ENCODE results near the gene CHRNA4.

The CHRNA4 gene

DNA sequence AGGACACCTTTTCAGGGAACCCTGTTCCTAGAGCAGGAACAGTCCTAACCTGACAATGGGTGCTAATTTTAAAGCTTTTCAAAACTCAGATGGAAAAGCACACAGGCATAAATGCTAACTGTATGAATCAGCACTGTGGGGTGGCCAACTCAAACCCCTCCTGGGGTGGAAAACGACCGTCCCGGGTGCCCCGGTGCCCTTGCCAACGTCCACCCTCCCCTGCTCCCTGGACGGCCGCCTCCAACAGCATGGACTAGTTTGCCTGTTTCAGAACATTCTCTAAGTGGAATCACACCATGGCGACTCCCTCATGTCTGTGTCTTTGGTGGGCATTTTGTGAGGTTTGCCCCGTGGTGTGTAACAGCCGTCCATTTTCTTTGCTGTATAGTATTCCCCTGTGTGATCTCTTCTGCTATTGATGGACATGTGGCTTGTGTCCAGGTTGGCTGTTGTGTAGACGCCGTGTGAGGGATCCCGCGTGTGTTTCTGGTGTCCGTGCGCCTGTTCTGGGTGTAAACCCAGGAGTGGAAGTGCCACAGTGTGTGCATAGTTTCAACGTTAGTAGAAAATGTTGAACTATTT, 62.3 kb downstream of the CHRNA4 start:
- TF ChIP-seq, protein P1, sequence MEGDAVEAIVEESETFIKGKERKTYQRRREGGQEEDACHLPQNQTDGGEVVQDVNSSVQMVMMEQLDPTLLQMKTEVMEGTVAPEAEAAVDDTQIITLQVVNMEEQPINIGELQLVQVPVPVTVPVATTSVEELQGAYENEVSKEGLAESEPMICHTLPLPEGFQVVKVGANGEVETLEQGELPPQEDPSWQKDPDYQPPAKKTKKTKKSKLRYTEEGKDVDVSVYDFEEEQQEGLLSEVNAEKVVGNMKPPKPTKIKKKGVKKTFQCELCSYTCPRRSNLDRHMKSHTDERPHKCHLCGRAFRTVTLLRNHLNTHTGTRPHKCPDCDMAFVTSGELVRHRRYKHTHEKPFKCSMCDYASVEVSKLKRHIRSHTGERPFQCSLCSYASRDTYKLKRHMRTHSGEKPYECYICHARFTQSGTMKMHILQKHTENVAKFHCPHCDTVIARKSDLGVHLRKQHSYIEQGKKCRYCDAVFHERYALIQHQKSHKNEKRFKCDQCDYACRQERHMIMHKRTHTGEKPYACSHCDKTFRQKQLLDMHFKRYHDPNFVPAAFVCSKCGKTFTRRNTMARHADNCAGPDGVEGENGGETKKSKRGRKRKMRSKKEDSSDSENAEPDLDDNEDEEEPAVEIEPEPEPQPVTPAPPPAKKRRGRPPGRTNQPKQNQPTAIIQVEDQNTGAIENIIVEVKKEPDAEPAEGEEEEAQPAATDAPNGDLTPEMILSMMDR (IDR thresholded peaks at IDR 0.05; ENCODE audit: extremely low read depth, insufficient read depth, missing control alignments), result no peak
- no peak for DNase-seq (ENCODE audit: low spot score)
- in situ Hi-C loops (cut with MboI; ENCODE audit: low pct_unique_long_range_greater_than_20kb, low sequenced_read_pairs, unreplicated experiment), result no loop called here

DNA sequence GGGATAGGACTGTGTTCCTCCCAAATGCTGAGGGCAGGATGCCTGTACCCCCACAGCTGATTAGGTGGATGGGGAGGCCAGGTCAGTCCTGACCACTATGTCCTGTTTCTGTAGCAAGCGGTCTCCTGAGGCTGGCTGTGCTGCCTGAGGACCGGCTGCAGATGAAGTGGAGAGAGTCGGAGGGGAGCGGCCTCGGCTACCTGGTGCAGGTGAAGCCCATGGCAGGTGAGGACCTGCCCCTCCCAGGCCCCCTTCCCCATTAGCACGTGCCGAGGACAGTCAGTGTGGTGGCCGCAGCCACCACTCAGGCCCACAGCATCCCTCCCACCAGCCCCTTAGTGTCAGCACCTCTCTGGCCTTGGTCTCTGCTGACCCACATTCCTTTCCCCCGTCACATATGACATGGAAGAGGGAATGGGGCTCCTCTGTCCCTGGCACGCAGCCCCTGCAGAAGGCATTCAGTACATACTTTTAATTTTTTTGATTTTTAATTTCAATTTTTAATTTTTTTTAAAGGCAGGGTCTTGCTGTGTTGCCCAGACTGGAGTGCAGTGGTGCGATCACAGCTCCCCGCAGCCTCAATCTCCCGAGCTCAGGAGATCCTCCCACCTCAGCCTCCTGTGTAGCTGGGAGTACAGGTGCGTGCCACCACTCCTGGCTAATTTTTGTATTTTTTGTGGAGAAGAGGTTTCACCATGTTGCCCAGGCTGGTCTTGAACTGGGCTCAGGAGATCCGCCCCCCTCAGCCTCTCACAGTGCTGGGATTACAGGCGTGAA, 63.2 kb downstream of the CHRNA4 start:
- in situ Hi-C loops (cut with MboI; ENCODE audit: low pct_unique_long_range_greater_than_20kb, low sequenced_read_pairs, unreplicated experiment), result no loop called here
- TF ChIP-seq, protein P1 (IDR thresholded peaks at IDR 0.05; ENCODE audit: extremely low read depth, insufficient read depth, missing control alignments), result no peak
- DNase-seq (ENCODE audit: low spot score), result no peak

DNA sequence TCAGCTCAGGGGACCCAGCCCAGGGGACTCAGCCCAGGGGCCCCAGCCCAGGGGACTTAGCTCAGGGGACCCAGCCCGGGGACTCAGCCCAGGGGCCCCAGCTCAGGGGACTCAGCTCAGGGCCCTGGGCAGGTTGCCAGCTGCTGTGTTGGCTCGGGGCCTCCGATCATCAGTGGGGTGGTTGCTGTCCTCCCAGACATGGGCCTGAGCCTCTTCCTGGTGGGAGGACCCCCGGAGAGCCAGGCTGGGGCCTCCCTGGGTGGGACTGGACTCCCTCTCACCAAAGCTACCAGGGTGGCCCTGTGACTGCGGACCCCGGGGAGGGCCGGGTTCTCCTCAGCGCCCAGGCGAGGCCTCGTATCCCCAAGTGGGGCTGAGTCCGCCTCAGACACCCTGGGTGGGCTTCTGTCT, 63.8 kb downstream of the CHRNA4 start:
- no peak for DNase-seq (ENCODE audit: low spot score)
- TF ChIP-seq, protein P1 (IDR thresholded peaks at IDR 0.05; ENCODE audit: extremely low read depth, insufficient read depth, missing control alignments), result no peak
- in situ Hi-C loops (cut with MboI; ENCODE audit: low pct_unique_long_range_greater_than_20kb, low sequenced_read_pairs, unreplicated experiment), result no loop called here

DNA sequence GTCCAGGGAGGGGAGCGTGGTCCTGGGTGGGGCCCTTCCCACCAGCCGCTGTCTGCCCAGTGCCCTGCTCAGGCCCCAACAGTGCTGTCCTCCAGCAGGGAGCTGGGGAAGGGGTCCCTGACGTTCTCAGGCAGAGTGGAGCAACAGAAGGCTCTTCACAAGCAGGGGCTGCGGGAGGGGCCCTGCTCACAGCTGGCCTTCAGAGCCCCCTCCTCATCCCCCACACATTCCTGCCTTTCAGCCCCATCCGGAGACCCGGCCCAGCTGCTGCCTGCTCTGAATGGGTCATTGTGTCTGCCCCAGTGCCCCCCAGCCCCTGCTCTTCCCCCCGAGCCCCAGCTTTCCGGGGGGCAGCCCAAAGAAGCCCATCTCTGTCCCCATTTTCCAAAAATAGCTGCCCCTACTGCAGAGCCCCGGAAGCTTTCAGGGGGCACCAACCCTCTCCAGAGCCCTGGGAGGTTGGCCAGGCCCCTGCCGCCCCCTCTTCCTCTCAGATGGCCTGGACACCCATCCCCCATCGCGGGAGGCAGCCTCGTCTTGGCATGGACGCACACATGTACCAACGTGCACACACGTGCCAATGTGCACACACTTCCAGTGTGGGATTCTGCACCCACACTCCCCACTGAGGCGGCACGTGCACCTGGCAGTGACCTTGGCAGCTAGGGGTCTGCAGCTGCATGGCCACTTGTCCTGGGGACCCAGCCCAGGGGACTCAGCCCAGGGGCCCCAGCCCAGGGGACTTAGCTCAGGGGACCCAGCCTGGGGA, 64.4 kb downstream of the CHRNA4 start:
- TF ChIP-seq, protein P1 (IDR thresholded peaks at IDR 0.05; ENCODE audit: extremely low read depth, insufficient read depth, missing control alignments), result no peak
- in situ Hi-C loops (cut with MboI; ENCODE audit: low pct_unique_long_range_greater_than_20kb, low sequenced_read_pairs, unreplicated experiment), result no loop called here
- DNase-seq (ENCODE audit: low spot score), result no peak

DNA sequence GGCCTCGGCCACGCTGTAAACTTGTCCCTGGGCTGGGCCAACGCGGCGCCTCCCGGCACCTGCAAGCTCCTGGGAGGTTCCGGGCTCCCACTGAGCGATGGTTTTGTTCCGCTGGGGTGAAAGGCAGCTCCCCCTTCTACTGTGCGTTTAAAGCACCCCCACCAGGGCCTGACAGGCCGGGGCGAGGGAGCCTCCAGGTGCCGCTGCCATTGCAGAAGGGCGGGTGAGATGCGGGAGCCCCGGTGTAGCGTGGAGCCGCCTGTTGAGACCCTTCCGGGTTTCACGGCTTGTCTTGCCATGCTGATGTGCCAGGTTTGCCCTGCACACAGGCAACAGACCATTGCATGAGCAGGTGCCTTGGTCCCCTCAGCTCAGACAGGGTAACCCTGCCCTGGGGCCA, 65.3 kb downstream of the CHRNA4 start:
- no peak for DNase-seq (ENCODE audit: low spot score)
- TF ChIP-seq, protein P1 (IDR thresholded peaks at IDR 0.05; ENCODE audit: extremely low read depth, insufficient read depth, missing control alignments), result no peak
- in situ Hi-C loops (cut with MboI; ENCODE audit: low pct_unique_long_range_greater_than_20kb, low sequenced_read_pairs, unreplicated experiment), result no loop called here

DNA sequence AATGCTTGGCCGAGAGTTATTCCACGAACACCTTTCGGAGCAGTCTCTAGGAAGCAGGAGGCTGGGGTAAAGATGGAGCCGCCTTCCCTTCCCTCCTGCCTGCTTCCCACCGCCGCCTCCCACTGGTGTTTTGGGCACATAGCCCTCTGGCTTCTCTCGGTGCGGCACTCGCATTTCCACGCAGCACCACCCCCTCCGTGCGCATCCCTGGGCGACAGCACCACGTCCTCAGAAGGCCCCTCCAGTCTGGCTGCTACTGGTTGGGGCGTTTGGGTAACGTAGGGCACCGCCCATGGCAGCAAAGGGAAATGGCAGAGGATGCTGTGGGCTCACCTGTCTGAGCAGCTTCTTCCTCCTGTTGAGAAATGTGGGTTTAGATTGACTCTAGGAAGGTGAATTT, 65.7 kb downstream of the CHRNA4 start:
- TF ChIP-seq, protein P1 (IDR thresholded peaks at IDR 0.05; ENCODE audit: extremely low read depth, insufficient read depth, missing control alignments), result no peak
- in situ Hi-C loops (cut with MboI; ENCODE audit: low pct_unique_long_range_greater_than_20kb, low sequenced_read_pairs, unreplicated experiment), result no loop called here
- no peak for DNase-seq (ENCODE audit: low spot score)
